Stimulated activated CD4-positive, alpha-beta T cell treated with anti-CD3 and anti-CD28 coated beads, Interleukin-2, amount 100 ng/mL, for 24 hours (primary cell): Measurements from ENCODE around the gene ZNF341.

Experiments
- DNase-seq, 2 donors: peaks; one replicate each; pipeline ENCODE4 v3.0.0-alpha.2; 2020

Gene ZNF341

DNA sequence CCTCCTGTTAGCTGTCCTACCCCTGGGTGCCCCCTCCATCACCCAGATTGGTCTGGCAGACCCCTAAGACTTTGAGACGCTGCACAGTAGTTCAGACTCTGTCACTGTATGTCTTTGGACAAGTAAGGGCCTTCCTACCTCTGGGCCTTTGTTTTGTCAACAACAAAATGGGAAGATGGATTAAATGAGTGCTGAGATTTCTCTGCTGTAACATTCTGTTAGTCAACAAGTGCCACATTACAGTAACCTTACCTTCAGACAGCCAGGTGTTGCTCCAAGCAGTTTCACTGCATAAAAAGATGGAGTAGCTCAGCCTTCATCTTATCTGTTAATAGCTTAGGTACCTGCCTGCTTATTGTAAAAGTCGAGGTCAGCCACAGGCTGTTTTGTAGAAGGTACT lies 95.3 kb downstream of the ZNF341 start:
- no peak for DNase-seq

DNA sequence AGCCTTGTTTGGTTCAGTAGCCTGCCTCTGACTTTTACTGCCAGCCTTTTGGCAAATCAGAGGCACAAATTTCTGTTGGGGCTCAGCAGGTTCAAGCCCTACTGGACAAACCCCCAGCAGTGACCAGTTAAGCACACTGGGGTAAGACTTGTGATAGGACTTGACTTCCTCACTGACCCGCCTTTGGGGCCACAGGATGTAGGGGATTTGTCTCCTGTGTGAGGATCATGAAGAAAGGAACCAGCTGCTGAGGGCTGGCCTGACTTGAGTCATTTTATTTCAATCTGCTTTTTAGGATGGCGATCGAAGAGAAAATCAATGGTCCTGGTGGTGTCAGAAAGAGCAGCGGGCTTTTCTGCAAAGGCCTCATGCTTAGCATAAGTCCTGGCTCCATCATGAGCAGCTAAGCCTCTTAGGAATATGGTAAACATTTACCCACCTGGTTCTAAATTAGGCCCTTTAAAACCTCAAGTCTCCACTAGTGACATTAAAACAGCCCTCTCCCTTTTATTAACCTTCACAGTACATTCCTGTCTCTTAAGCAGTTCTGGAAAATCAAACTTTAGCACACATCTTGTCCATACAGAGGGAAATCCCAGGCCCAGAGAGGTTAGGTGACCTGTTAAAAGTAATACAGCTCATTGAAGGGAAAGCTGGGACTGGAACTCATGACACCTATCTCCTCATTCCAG lies 96.0 kb downstream of the ZNF341 start:
- DNase-seq = no peak

DNA sequence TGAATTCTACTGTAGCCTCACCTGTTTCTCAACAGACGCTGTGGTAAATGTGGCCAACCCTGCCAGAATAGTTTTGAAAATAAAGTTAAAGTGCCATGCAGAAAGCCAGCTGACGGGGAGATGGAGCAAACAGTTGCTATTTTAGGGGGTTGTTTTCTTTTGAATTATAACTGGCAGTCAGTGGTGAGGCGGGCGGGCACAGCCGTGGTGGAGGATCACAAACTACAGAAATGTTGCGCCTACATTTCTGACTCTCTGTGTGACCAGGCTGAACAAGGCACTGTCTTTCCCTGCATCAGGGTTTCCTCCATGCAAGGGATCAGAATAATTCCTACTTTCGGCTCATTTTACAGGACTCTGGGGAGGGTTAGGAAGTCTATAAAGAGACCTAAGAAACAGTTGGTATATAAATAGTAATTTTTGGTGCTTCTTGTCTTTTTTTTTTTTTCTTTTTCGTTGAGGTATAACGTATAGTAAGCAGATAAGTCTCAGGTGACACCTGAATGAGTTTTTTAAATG lies 96.6 kb downstream of the ZNF341 start:
- DNase-seq = no peak

DNA sequence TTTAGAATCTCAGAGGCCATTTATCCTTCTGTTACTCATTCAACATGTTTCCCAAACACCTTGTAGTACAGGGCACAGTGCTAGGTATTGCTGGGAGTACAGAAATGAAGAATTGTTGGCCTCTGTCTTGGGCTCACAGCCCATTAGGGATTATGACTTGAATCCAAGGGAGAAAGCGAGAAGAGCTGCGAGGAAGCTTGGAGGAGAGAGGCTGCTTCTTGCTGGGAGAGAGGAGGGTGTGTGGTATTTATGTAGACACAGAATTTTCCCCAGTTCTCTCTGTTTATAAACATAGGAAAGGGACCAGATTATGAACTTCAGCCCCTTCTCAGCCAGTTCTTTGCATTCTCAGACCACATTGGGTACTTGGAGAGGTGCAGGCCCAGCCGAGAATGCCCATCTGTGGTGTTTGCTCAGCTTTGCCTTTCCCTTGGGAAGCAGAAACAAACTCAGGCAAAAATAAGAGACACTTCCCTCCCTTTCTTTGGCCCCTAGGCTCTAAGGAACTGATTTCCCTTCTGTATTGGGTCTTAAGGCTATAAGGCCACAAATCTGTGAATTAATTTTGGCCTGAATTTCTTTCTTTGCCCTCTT lies 97.3 kb downstream of the ZNF341 start:
- no peak for DNase-seq

DNA sequence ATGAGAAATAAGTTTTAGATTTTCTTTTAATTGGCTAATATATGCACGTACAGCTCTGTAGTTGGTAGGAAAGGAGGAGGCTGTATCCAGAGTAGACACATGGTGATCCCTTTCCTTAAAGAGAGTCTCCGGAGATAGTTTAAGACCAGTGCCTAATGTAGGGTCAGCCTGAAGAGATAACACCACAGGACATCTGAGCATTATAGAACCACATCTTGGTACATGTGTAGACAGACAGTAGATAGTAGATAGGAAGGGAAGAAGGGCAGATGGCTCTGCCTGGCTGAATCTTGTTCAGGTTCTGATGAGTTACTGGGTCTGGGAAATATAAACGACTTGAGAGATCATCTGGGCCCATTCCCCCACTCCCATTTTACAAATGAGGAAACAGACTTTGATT lies 97.8 kb downstream of the ZNF341 start:
- no peak for DNase-seq

DNA sequence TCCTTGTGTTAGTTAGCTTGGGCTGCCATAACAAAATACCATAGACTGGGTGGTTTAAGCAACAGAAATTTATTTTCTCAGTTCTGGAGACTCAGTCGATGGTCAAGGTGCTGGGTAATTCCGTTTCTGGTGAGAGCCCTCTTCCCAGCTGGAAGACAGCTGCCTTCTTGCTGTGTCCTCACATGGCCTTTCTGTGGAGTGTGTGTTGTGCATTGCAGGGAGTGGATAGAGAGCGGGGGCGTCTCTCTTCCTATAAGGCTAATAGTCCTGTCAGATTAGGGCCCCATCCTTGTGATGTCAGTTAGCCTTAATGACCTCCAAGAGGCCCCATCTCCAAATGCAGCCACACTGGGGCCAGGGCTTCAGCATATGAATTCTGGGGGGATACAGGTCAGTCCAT lies 98.6 kb downstream of the ZNF341 start:
- no peak for DNase-seq

DNA sequence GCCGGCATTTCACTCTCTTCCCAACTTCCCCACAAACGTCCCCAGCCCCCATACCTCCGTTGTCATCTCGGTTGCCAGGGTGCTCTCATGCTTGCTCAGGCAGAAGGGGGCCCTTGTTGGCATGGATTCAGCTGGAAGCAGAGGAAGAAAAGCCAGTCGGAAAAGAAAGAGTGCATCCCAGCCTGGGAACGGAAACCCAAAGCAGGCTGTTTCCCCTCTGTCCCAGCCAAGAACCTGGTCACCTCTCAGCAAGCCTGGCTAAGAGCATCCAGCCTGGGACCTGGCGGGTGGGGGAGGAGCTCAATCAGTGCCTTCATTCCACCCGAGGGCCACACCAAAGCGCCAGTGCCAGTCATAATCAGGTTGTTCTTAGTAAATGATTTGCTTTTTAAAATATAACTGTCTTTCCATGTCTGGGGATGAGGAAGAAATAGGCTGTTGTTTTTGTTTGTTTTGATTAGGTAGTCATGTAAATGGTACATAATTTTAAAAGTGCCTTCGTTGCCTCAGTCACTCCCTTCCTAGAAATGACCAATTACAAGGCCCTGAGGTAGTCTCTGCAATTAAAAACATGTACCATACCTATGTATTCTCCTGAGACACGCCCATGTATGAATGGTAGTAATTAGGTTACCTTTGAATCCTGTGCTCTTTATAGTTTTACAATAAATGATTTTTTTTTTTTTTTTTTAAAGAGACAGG lies 100.5 kb downstream of the ZNF341 start:
- DNase-seq = no peak

DNA sequence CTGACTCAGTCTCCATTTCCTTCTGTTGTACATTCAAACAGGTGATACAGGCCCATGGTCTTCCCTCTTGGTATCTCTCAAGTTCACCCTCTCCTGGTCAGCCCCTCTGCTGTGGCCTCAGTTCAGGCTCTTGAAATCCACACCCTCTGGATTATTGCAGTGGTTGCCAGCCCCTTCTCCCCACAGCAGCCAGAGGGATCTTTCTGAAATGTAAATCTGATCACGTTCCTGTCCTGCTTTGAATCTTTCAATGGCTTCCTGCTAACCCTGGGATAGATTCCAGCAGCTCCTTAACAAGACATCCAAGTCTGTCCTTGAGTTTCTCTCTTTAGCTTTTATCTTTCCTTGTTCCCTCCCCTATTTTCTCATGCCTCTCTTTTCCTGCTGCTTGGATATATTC lies 101.5 kb downstream of the ZNF341 start:
- no peak for DNase-seq

DNA sequence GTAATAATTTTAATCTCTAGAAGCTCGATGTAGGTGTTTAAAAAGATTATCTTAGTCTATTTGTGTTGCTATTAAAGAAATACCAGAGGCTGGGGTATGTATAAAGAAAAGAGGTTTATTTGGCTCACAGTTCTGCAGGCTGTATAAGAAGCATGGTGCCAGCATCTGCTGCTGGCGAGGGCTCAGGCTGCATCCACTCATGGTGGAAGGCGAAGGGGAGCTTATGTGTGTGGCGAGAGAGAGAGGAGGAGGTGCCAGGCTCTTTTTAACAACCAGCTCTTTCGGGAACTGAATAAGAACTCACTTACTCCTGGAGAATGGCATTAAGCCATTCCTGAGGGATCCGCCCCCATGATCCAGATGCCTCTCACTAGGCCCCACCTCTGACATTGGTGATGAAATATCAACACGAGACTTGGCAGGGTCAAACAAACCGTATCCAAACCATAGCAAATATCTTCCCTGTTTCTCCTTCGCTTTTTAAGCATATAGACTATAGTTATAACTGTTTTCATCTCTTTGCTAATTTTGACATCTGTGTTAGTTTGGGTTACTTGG lies 103.9 kb downstream of the ZNF341 start:
- no peak for DNase-seq

DNA sequence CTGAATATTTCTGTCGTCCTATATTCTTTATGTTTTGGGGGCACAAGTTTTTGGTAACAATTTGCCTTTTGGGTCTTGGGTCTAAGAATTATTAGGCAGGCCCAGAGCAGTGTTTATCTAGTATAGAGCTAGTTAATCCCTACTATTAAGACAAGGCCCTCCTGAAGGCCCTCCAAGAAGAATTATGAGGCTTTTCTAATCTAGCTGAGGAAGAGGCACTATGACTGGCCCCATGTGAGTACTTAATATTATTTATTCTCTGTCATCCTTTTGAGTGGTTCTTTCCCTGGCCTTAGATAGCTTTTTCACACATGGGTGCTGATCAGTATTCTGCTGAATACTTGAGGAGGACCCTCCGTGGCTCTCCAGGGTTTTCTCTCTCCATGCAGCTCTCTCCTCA lies 104.5 kb downstream of the ZNF341 start:
- DNase-seq = no peak

DNA sequence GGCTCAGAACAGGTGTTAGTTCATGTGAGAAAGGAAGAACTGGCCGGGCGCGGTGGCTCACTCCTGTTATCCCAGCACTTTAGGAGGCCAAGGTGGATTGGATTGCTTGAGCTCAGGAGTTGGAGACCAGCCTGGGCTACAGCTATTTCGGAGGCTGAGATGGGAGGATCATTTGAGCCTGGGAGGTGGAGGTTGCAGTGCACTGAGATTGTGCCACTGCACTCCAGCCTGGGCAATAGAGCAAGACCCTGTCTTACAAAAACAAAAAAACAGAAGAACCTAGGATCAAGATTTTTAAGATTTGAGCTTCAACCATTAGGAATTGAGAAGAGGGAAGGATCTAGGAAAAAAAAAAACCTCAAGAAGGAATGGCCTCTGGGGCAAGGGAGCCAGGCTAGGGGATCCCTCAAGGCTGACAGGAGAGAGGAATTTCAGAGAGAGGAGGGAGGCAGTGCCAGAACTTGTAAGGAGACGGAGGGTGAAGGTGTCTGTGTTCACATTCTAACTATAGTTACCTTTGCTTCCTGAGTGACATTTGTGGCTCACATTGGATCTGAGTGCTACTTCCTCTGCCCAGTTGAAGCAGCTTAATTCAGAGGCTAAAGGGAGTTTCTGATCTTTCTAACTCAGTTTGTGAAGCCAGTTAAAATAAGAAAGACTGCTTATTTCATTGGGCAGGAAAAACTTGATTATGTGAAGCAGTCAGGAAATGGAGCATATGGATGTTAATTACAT lies 105.5 kb downstream of the ZNF341 start:
- no peak for DNase-seq

DNA sequence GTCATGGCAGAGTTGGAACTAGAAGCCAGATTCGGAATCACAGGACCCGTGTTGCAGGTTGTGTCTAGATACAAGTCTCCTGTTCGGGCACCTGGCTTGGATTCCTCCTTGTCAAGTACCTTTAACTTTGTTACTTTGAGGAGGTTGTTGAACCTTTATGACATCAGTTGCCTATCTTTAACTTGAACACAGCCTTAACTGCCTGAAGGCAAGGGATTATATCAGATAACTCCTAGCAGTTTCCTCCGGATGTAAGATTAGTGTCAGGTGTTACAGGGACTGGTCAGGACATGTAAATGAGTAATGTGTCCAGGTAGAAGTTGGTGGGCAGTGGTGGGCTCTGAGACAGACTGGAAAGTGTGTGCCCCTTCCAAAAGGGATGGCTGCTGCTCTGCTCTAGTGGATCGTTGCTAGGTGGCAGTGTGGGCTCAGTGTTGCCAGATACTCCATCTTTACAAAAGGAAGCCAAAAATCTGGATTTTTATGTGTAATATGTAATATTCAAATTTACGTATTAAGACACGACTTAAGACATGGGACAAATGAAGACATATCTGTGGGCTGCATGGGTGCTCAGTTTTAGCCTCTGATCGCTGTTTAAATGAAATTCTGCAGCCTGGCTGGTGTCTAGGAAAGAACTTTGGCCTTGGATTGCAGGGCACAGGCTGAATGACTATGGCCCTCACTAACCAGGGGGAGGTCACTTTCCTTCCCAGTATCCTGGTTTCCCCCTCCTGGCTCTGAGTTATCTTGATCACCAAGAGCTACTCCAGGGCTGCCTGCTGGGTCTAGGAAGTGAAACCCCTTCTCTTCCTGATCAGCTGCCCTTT lies 106.5 kb downstream of the ZNF341 start:
- no peak for DNase-seq

DNA sequence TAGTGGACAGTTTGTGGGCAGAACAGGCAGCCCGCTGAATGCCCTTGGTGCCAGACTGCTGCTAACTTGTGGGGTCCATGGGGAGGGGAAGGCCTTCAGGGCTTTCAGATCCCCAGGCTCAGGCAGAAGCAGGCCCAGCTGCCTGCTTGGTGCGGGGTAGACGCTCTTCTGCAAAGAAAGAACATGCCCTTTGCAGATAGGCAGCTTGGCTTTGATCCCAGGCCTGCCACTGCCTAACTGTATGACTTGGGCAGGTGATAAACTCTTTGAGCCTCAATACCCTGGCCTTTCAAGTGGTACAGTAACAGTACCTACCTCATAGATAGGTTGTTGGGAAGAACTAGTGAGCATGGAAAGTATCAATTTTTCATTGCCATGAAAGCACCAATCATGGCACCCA lies 107.8 kb downstream of the ZNF341 start:
- no peak for DNase-seq

DNA sequence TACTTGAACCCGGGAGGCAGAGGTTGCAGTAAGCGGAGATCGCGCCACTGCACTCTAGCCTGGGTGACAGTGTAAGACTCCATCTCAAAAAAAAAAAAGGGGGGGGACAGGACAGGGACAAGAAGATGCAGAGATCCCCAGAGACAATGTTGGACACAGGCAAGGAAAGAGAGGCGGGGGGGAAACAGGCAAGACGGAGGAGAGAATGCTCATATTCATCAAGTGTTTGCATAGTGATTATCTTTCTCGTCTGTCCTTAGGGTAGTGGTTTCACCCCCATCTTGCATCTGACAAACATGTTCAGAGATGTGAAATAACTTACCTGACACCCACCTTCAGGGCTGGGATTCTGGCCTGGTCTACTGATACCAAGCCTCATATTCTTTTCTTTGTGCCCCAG lies 108.4 kb downstream of the ZNF341 start:
- no peak for DNase-seq

DNA sequence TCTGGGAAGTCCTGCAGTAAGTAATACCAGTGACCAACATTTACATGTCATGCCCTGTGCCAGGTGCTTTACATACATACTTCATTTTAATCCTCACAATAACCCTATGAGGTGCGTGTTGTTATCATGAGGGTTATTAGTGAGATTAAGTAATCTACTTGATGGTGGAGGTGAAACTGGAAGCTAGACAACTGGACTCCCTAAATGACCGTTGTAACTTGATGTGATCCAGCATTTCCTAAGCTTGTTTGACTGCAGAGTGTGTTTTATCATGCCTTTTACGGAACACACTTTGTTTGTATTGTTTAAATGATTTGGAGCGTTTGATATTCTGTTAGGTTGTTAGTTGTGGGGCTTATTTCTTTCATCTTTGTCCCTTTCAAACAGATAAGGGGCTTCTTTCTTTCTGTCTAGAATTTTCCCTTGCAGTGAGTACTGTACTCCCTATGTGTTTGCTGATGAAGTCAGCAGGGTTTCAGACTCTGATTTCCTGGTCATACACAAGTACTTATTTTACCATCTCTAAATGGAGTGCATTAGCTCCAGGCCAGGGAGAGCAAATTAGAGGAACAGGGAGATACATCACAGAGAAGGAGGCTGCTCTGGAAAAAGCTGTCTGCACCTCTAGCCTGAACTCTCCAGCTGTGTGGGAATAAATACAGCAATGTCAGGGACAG lies 109.1 kb downstream of the ZNF341 start:
- DNase-seq = no peak

DNA sequence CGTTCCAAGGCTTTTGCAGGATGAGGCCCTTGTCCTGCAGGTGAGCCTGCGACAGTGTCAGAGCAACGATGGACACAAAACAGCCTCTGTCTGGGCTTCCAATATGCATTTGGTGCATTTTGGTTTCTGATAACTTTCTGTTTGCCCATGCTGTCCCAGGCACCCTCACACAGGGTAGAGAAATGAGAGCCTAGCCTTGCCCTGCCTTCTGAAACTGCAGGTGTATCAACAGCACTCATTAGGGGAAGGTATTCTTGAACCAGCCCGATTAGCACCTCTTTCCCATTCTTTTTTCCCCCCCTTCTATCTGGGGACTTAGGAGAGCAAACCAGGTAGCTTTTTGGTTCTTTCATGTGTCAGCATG lies 109.6 kb downstream of the ZNF341 start:
- no peak for DNase-seq
